Pancreas (tissue), 10 donors: Measurements from ENCODE around the gene BRSK2. TPM values are rescaled to one million over a fixed set of nuclear protein-coding genes. Genes with fewer than 3 reads are reported as not detected.

Experiments used
- ATAC-seq, 4 donors: fragments of 200-7000 bp; cut with Tn5 transposase; one replicate each; pipeline versions ENCODE4 v1.8.0 to v1.9.1; 2020; ENCODE audit warnings: mild to moderate bottlenecking in 4 of 4, moderate library complexity in 4 of 4
- DNase-seq, 6 donors: peaks; one replicate each; pipeline ENCODE4 v3.0.0-alpha.2; 2020
- FAIRE-seq: peaks from 2 replicates; lab custom pipeline; 2012; peaks lifted over from hg19 to GRCh38; lab: Jason Lieb, UNC
- H3K27ac ChIP-seq, 4 donors: fragments of 200-600 bp; sonication (generic); 1 replicate in 3 of 4; 2 replicates in 1 of 4; pipeline versions ENCODE4 v1.5.0 to v1.8.0; 2020
- H3K27me3 ChIP-seq, 4 donors: fragments of 200-600 bp; one replicate each; pipeline ENCODE4 v1.8.0; 2021
- H3K36me3 ChIP-seq, 3 donors: fragments of 200-600 bp; sonication (generic) in 1 of 3; one replicate each; pipeline versions ENCODE4 v1.5.0 to v1.8.0; 2020 to 2021
- H3K4me1 ChIP-seq, 3 donors: fragments of 200-600 bp; one replicate each; pipeline ENCODE4 v1.8.0; 2021
- H3K4me3 ChIP-seq, 4 donors: fragments of 200-600 bp; sonication (generic) in 2 of 4; one replicate each; pipeline versions ENCODE4 v1.5.0 to v1.8.0; 2020 to 2021
- H3K9me3 ChIP-seq, 4 donors: fragments of 200-600 bp; one replicate each; pipeline ENCODE4 v1.8.0; 2021
- CTCF ChIP-seq, 4 donors: fragments of 200-600 bp; sonication (generic) in 3 of 4; IDR thresholded peaks; one replicate each; pipeline versions ENCODE4 v1.5.0 to v1.8.0; 2021; ENCODE audit warnings: antibody characterized with exemption in 4 of 4
- WGBS, 2 donors: extraction: QIAGEN DNeasy Blood & Tissue Kit; methylation state at CpG; one replicate each; pipeline ENCODE4 v1.1.7; 2013; 5-methylcytosine and 5-hydroxymethylcytosine counted together
- intact Hi-C, 3 donors: fragments of 100-400 bp; cut with DNase I; formaldehyde crosslinking; loops; one replicate each; pipeline versions ENCODE4 v1.11.1 to v1.14.2; 2022
- polyA plus RNA-seq, 2 donors: library from polyadenylated mRNA; stranded (reverse); fragments of 200-250 nt; gene quantifications; one replicate each; pipeline ENCODE4 v1.2.3, GENCODE V29; 2013
- total RNA-seq, 6 donors: library from RNA; stranded (reverse); fragmentation: NEBNext Ultra II Directional in 4 of 6; extraction: Animal tissue kit (Norgen Biotek cat#: 25700) in 4 of 6; gene quantifications; one replicate each; pipeline versions ENCODE4 v1.2.1 to v1.2.4, GENCODE V29; 2021 to 2023
- donor health status: healthy with polysubstance abuse.
- donor health status: DM: no; HTN: no; CAD: no; lungs with moderate emphysema.
- donor health status: DM: no; HTN: no; CAD: no.
- donor health status: control.
- donor health status: control.
- donor health status: Bipolar disorder and iron deficiency.
- donor health status: DM: yes; HTN: yes; CAD: no.
- donor health status: DM: no; HTN: no; CAD: no.
- donor health status: DM: no; HTN: no; CAD: no.
- donor health status: DM: yes; HTN: yes; CAD: no.

Gene BRSK2
- total and polyA plus RNA-seq, 8 donors = 44.2 to 215 (median 70.9) TPM

DNA sequence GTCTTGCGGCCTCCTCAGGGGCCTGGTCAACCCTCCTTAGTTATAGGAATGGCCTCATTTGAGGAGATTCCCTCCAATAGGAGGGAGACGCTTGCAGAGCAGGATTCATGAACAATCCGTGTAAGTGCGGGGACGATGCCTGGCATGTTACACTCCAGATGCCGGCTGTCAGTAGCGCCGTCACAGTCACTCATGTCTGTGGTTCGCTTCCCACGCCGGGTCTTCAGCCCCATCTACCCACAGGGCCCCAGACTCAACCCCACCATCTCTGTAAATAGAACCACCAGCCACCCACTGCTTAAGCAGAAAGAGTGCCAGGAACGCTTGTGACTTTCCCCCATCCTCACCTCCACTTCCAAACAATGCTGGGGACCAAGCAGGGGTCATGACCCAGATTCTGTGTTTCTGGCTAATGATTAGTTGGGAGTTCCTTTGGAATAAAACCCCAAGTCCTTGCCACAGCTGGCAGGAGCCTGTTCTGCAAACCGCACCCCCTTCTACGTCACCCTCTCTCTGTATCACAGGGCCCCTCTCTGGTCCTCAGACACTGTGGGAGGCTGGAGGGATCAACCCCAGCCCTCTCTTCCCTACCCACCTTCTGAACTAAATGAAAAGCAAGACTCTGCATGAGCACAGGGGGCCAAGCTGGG is 41.5 kb upstream of the BRSK2 start:
- Histone ChIP-seq H3K4me1 (no peaks in the 10 kb centered on the region), H3K36me3 (no peaks in the 10 kb centered on the region), H3K27me3 (no peaks in the 10 kb centered on the region), H3K4me3 (no peak overlapping the region), H3K9me3 (no peaks in the 10 kb centered on the region), H3K27ac (no peak overlapping the region)
- 90 to 94% methylated on average over 14 of the region's 14 CpGs for WGBS, 2 donors
- TF ChIP-seq CTCF (IDR thresholded peaks at IDR 0.05) = no peak
- DNase-seq (peak in 2 of 6 donors; percentile 14 to 30), FAIRE-seq (no peak), ATAC-seq (no peak)
- intact Hi-C loops = no loop called here

- 69 to 70% methylated on average over 25 of the region's 25 CpGs for WGBS, 2 donors
Observed at GRCh38 chr11:1348796-1349326, 40.9 kb upstream of the BRSK2 start.

GRCh38 chr11:1349327-1350041 is 40.2 kb upstream of the BRSK2 start:
- Histone ChIP-seq H3K9me3 (no peaks in the 10 kb centered on the region), H3K27me3 (no peaks in the 10 kb centered on the region), H3K27ac (no peak overlapping the region), H3K4me1 (no peaks in the 10 kb centered on the region), H3K36me3 (no peaks in the 10 kb centered on the region), H3K4me3 (no peak overlapping the region)
- DNase-seq (peak in 2 of 6 donors; percentile 53 to 62), FAIRE-seq (no peak), ATAC-seq (no peak)
- no peak for TF ChIP-seq CTCF (IDR thresholded peaks at IDR 0.05)
- WGBS, 2 donors = 78 to 81% methylated on average over 29 of the region's 29 CpGs
- intact Hi-C loops = no loop called here

More at GRCh38 chr11:1348796-1349326, 40.9 kb upstream of the BRSK2 start:
- DNase-seq (peak in 1 of 6 donors; percentile 35), ATAC-seq (no peak), FAIRE-seq (no peak)
- no peaks in the 10 kb centered on the region for H3K4me1 ChIP-seq
- intact Hi-C loops = no loop called here
- H3K27me3 ChIP-seq = no peaks in the 10 kb centered on the region
- no peaks in the 10 kb centered on the region for H3K9me3 ChIP-seq
- no peak overlapping the region for H3K27ac ChIP-seq
- no peaks in the 10 kb centered on the region for H3K36me3 ChIP-seq
- no peak for TF ChIP-seq CTCF (IDR thresholded peaks at IDR 0.05)
- H3K4me3 ChIP-seq = no peak overlapping the region

GRCh38 chr11:1350086-1350725 is 39.5 kb upstream of the BRSK2 start:
- intact Hi-C loops = no loop called here

More at GRCh38 chr11:1350086-1350725, 39.5 kb upstream of the BRSK2 start:
- no peaks in the 10 kb centered on the region for H3K9me3 ChIP-seq
- no peaks in the 10 kb centered on the region for H3K4me1 ChIP-seq
- FAIRE-seq (no peak), ATAC-seq (no peak), DNase-seq (peak in 1 of 6 donors; percentile 52)
- TF ChIP-seq CTCF (IDR thresholded peaks at IDR 0.05) = no peak
- WGBS, 2 donors = 77 to 81% methylated on average over 21 to 22 of the region's 22 CpGs
- no peak overlapping the region for H3K4me3 ChIP-seq
- H3K36me3 ChIP-seq = no peaks in the 10 kb centered on the region
- no peak overlapping the region for H3K27ac ChIP-seq
- no peaks in the 10 kb centered on the region for H3K27me3 ChIP-seq
